CD1c-positive myeloid dendritic cell (primary cell): ENCODE results near the gene SH2B3.
A peak's percentile ranks its signal among the peaks of the same experiment; 100 is the strongest.
"Not testable (repeated sequence)": the region's sequence is repeated elsewhere in the genome, so short reads cannot be mapped to it uniquely, and the experiment has no call there.

Experiments
- DNase-seq: peaks from one replicate; pipeline ENCODE4 v3.0.0-alpha.2; 2016; ENCODE audit errors: extremely low spot score

The SH2B3 gene

GRCh38 chr12:111386885-111387284 is 18.8 kb upstream of the SH2B3 start:
- no peak for DNase-seq

DNA sequence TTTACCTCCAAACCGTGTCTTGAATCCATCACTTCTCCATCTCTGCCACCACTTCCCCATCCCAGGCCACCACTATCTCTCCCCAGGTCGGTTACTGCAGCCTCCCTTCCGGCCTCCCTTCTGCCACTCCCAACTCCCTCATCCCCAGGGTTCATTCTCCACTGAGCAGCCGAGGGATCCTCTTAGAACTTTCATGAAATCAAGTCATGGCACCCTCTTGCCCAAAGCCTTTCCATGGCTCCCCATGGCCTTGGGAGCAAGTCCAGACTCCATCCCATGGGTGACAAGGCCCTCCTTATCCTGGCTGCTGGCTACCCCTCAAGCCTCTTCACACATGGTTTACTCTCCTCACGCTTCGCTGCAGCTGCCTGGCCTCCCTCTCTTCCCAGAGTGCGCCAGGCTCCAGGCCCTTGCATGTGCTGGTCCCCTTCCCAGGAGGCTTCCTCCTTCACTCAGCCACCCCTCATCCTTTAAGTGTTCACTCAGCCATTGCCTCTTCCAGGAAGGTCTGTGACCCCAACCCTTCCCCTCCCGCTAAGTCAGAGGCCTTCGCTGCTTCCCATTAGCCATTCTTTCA is 17.9 kb upstream of the SH2B3 start:
- no peak for DNase-seq

- peak; percentile 51 for DNase-seq
These were observed 16.1 kb upstream of the SH2B3 start for GRCh38 chr12:111389635-111390034.

DNA sequence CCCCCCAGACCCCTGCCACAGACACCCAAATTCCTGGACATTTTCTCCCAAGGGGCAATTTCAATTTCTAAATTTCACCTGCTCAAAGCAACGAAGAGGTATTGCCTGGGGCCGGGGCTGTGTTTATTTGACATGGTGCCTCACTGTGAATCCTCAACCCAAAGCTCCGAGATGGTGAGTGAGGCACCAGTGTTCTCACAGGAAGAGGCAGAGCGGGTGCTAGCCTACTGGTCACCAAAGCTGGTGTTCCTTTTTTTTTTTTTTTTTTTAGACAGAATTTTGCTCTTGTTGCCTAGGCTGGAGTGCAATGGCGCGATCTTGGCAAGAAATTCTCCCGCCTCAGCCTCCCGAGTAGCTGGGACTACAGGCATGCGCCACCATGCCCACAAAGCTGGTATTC is 14.8 kb upstream of the SH2B3 start:
- no peak for DNase-seq

- DNase-seq = peak; percentile 89
These were observed 11.9 kb upstream of the SH2B3 start for GRCh38 chr12:111393700-111394300.

- DNase-seq = no peak
These were observed 11.2 kb upstream of the SH2B3 start for GRCh38 chr12:111394480-111394879.

GRCh38 chr12:111395336-111396187 is 10.2 kb upstream of the SH2B3 start:
- DNase-seq = no peak

GRCh38 chr12:111396271-111396670 is 9.5 kb upstream of the SH2B3 start:
- not testable (repeated sequence) for DNase-seq

DNA sequence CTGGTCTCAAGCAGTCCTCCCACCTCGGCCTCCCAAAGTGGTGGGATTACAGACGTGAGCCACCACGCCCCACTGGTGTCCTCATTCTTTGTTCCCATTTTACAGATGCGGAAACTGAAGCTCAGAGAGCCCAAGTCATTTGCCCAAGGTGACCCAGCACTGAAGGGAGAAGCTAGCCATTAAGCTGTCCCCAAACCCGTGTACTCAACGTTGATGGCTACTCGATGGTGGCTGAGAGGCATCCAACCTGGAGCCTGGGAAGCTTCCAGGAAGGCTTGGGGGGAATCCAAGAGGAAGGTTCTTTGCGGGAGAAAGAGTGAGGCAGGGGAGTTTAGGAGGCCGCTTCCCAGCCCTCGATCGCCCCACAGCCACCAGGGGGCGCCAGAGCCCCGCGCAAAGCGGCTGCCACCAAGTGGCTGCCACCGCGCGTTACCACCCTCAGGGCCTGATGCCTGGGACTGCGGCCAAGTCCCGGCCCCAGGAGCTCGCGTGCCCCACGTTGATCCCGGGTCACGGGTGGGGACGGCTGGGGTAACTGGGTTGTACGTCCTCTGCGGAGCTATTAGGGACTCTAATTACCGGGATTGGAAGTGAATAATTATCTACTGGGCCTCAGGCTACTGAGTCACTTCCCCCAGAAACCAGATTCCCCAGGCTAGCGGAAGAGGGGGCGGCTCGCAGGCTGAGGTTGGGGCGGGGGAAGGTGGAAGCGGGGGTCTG is 8.8 kb upstream of the SH2B3 start:
- DNase-seq = peak; percentile 91

DNA sequence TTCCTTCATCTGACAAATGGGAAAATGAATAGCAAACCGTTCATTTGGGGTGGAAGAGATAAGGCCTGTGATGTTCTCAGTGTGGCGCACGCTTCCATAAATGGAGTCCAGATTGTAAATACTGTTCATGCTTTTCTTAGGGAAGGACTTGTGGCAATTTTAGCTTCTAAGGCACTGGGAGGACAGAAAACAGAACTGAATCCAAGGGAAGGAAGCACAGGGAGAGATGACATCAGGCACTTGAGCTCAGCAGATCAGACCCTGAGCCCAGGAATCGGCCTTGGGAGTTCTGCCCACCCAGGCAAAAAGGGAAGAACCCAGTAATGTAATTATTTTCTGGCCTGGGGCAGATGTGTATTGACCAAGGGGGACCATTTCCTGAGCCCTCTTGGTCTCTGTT is 7.2 kb upstream of the SH2B3 start:
- DNase-seq = peak; percentile 94

DNA sequence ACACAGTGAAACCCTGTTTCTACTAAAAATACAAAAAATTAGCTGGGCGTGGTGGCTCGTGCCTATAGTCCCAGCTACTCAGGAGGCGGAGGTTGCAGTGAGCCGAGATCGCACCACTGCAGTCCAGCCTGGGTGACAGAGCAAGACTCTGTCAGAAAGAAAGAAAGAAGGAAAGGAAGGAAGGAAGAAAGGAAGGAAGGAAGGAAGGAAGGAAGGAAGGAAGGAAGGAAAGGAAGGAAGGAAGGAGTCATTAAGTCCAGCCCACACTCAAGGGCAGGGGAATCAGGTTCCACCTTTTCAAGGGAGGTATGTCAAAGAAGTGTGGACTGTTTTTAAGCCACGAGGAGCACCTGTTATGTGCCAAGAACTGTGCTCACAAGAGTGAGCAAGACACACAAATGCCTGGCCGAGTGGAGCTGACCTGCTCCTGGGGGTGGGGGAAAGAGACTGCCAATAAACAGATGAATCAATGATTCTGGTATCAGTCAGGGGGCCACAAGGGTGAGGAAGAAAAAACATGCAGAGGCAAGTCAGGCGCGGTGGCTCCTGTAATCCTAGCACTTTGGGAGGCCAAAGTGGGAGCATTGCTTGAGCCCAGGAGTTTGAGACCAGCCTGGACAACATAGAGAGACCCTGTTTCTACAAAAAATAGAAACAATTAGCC is 5.8 kb upstream of the SH2B3 start:
- not testable (repeated sequence) for DNase-seq

GRCh38 chr12:111401167-111401605 is 4.5 kb upstream of the SH2B3 start:
- DNase-seq = no peak

DNA sequence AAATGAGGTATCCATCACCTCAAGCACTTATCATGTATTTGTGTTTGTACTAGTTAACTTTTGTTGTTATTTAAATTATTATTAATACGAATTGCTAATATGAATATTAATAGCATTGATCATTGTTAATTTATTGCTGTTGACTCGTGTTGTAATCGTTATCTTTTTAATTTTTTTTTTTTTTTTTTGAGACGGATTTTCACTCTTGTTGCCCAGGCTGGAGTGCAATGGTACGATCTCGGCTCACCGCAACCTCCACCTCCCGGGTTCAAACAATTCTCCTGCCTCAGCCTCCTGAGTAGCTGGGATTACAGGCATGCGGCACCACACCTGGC is 3.3 kb upstream of the SH2B3 start:
- DNase-seq = not testable (repeated sequence)

DNA sequence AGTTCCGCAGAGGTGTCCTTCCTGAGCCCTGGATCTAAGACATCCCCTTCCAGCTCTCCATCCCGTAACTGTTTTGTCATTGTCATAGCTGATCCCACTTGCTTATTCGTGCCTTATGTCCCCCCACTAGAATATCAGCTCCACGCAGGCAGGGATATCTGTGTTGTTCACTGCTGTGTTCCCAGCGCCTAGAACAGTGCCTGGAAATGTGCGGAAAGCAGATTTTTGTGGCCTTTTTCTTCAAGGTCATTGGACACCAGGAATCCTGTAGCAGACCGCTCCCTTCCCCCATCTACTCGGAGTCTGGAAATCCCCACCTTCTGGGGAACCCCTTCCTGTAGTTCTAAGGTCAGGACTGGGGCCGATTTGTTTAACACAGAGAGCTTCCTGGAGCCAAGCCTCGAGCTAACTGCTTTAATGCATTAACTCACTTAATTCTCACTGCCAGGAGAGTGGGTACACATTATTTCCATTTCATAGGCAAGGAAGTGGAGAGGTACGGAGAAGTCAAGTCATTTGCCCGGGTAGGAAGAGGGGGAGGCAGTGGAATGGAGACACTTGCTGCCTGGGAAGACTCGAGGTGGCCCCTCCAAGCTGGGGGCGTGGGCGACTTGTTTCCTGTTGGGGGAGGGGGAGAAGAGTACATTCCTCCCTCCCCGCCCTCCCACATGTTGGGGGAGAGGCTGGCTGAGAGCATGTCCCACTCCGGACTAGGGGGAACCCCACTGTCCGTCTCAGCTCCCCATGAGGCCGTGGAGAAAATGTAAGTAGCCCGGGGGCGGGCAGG is 1.2 kb upstream of the SH2B3 start:
- peak; percentile 65 for DNase-seq

DNA sequence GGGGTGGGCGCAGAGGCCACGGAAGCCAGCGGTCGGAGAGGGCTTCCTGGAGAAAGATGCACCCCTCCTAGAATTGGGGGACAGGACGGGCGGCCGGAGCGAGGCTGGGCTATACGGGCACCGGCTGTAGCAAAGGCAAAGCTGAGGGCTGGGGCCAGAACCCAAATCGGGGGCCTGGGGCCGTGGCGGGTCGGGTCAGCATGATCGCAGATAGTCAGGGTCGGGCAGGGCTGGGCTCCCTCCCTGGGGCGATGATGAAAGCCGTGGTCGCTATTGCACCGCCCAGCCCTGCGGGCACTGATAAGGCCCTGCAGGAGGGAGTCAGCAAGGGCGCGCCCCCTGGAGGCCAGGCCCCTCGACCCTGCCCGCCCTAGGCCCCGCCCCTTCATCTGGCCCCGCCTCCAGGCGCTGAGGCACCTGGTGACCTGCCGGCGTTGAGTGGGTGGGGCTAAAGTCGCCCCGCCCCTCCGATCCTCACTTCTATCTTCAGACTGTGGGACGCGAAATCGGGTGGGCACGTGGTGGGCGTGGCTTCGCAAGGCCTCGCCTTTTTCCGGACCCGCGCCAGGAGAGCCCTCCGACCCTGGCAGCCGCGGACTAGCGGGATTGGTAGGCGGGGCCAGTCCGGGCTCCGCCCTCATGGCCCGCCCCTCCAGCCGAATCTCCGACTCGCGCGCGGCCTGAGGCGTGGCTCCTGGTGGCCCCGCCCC is 419 bp upstream of the SH2B3 start:
- peak; percentile 98 for DNase-seq

DNA sequence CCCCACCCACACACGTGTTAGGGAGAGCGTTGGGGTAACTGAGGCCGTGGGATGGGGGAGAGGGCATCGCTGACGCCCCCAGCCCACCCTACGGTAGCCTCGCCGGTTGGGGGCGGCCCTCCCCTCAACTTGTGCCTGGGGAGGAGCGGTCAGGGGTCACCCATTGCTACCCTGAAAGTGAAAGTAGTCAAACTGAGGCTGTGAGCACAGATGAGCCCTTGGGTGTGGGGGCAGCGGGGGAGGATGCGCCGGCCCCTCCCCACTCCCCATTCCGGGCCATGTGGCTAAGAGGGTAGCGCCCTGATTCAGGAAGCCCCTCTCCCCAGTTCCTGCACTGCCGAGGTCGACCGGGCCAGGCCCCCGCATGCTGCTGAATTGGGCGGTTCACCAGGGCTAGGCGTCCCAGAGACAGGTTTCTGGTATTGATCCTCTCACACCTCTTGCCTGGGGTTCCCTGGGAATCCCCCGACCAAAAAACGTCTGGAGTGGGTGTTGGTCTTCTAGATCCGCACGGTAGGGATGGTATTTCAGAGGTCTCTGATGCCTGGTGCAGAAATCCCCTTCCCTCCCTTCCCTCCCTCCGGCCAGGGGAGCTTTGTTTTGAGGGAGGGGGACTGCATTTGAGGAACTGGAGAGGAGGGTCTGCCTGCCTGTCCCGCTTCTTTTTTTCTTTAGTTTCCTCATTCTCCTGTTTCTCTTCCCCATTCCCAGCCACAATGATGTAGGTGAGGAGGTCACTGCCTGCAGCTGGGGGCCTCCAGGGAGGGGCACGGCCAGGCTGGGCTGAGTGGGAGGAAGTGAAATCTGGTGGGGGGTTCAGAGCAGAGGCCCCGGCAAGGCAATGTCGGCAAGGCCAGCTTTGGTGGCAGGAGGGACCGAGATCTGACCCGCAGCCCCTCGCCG is 1.0 kb downstream of the SH2B3 start:
- peak; percentile 87 for DNase-seq

GRCh38 chr12:111407377-111408115 is 1.8 kb downstream of the SH2B3 start:
- DNase-seq = no peak

- peak; percentile 68 for DNase-seq
These were observed 2.4 kb downstream of the SH2B3 start for GRCh38 chr12:111408116-111408440.
